HUES64 (cell line): ENCODE measurements around the gene TMEM231.
"Not testable (repeated sequence)": the region's sequence is repeated elsewhere in the genome, so short reads cannot be mapped to it uniquely, and the experiment has no call there.

Source experiments
- H3K27ac ChIP-seq: 2 replicates; pipeline ENCODE4 v1.7.0; 2013; ENCODE audit warnings: low read depth, low read length, inconsistent platforms
- H3K27me3 ChIP-seq: 2 replicates; pipeline ENCODE4 v1.6.1; 2013; ENCODE audit warnings: mild to moderate bottlenecking, low read length; ENCODE audit not compliant: insufficient read depth
- H3K36me3 ChIP-seq: 2 replicates; pipeline ENCODE4 v1.6.1; 2013; ENCODE audit warnings: mild to moderate bottlenecking, low read length; ENCODE audit not compliant: insufficient read depth
- H3K4me1 ChIP-seq: 2 replicates; pipeline ENCODE4 v1.6.1; 2013; ENCODE audit warnings: mild to moderate bottlenecking, low read length, moderate library complexity; ENCODE audit not compliant: insufficient read depth
- H3K4me3 ChIP-seq: 2 replicates; pipeline ENCODE4 v1.5.1; 2013; ENCODE audit warnings: mild to moderate bottlenecking, low read length, moderate library complexity
- H3K9ac ChIP-seq: 2 replicates; pipeline ENCODE4 v1.6.1; 2013; ENCODE audit warnings: mild to moderate bottlenecking, low read depth, low read length
- H3K9me3 ChIP-seq: 2 replicates; pipeline ENCODE4 v1.6.1; 2013; ENCODE audit warnings: low read depth, low read length; ENCODE audit not compliant: insufficient read depth
- WGBS: fragments of 150-250, 120-280 bp; methylation state at CpG from one replicate; pipeline ENCODE4 v1.1.7; 2013; ENCODE audit warnings: missing lambda C conversion rate; 5-methylcytosine and 5-hydroxymethylcytosine counted together

TMEM231 gene

GRCh38 chr16:75529056-75529905, 26.8 kb downstream of the TMEM231 start:
- no peak overlapping the region for H3K27ac ChIP-seq
- WGBS, result 96% methylated on average over 81 of the region's 81 CpGs
- no peak overlapping the region for H3K4me3 ChIP-seq
- H3K9ac ChIP-seq, result no peak overlapping the region
- no peaks in the 10 kb centered on the region for H3K9me3 ChIP-seq
- H3K4me1 ChIP-seq, result no peaks in the 10 kb centered on the region
- H3K36me3 ChIP-seq, result no peaks in the 10 kb centered on the region
- no peaks in the 10 kb centered on the region for H3K27me3 ChIP-seq

DNA sequence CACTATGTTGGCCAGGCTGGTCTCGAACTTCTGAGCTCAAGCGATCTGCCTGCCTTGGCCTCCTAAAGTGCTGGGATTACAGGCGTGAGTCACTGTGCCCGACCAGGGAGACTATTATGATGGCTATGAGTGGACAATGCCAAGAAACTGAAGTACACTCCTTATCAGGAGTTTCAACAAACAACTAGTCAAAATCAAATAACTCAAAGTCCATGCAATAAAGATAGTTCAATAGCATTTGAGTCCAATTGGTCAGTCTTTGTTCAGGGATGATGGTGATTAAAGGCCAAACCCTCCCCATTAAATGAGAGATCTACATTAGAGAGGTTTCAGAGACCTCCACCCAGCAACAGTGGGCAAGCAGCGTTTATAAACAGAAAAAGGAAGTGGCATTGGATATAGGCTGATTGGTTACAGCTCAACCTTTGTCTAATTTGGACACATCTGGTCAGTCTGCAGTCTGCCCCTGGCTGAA, 28.2 kb downstream of the TMEM231 start:
- Histone ChIP-seq H3K9me3 (no peaks in the 10 kb centered on the region), H3K4me1 (no peaks in the 10 kb centered on the region), H3K9ac (no peak overlapping the region), H3K27ac (no peak overlapping the region), H3K27me3 (no peaks in the 10 kb centered on the region), H3K4me3 (no peak overlapping the region), H3K36me3 (no peaks in the 10 kb centered on the region)
- WGBS, result 94% methylated on average over 5 of the region's 5 CpGs

- 83% methylated on average over 5 of the region's 5 CpGs for WGBS
- no peaks in the 10 kb centered on the region for H3K4me1 ChIP-seq
- no peaks in the 10 kb centered on the region for H3K9me3 ChIP-seq
- H3K36me3 ChIP-seq, result no peaks in the 10 kb centered on the region
- no peak overlapping the region for H3K27ac ChIP-seq
- H3K4me3 ChIP-seq, result no peak overlapping the region
- H3K27me3 ChIP-seq, result no peaks in the 10 kb centered on the region
- no peak overlapping the region for H3K9ac ChIP-seq
Measured at GRCh38 chr16:75526032-75526790, 29.8 kb downstream of the TMEM231 start.

DNA sequence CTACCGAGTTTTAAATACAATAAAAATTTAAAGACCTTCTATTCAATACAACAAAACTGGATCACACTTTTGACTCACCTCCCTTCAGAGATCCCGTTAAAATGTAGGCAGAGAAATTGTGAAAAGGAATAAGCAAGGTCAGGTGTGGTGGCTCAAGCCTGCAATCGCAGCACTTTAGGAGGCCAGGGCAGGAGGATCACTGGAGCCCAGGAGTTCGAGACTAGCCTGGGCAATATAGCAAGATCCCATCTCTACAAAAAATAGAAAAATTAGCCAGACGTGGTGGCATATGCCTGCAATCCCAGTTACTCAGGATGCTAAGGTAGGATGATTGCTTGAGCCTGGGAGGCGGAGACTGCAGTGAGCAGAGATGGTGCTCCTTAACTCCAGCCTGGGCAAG, 36.9 kb downstream of the TMEM231 start:
- Histone ChIP-seq H3K9ac (no peak overlapping the region), H3K27ac (no peak overlapping the region), H3K36me3 (no peaks in the 10 kb centered on the region), H3K9me3 (no peaks in the 10 kb centered on the region), H3K27me3 (no peaks in the 10 kb centered on the region), H3K4me1 (peaks cover 7% of the 10 kb centered on the region; the same call in 1 of the 2 replicates), H3K4me3 (no peak overlapping the region)
- 96% methylated on average over 6 of the region's 6 CpGs for WGBS

DNA sequence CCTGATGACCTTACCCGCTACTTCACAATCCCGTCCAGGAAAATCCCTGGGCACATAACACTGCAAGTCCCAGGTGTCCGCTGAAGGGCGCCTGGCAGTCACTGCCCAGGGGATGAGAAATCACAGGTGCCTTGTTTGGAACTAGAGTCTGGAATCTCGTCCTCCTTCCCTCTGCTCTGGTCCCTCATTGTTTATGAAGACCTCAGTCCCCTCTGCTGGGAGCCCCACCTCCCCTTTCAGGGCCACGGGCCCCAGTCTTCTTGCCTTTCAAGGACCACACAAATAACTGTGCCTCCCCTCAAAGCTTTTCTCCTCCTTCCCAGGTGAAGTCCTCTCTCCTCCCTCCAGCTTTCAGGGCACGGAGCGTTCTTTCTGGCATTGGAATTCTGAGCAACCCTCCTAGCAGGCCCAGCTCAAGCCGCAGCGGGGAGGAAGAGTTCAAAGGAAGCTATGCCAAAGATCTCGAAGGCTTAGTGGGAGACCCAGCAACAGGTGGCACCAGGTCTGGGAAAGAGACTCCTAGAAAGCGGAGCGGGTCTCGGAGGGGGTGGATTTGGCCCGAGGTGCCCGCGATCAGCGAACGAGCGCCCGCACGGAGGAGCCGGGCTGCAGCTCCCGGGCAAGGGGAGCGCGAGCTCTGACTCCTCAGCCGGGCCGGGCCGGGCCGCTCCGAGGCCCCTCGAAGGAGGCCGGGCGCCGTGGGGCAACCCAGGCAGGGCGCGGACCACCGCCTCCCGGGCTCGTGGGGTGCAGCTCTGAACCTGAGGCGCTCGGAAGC, 39.7 kb downstream of the TMEM231 start:
- H3K9me3 ChIP-seq, H3K36me3 ChIP-seq, H3K27me3 ChIP-seq, H3K4me1 ChIP-seq: not testable (repeated sequence)
- H3K27ac ChIP-seq, result peak overlapping the region; percentile 79; the same call in 1 of the 2 replicates
- 8% methylated on average over 42 of the region's 42 CpGs for WGBS
- peak overlapping the region; percentile 91 for H3K4me3 ChIP-seq
- peak overlapping the region; percentile 80 for H3K9ac ChIP-seq

DNA sequence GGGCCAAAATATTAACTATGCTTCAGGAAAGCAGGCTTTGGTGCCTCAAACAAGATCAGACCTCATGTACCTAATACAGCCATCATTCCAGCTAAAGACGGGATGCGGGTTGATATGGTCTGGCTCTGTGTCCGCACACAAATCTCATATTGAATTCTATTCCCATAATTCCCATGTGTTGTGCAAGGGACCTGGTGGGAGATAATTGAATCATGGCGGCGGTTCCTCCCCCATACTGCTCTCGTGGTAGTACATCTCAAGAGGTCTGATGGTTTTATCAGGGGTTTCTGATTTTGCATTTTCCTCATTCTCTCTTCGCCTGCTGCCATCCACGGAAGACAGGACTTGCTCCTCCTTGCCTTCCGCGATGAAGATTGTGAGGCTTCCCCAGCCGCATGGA, 41.8 kb downstream of the TMEM231 start:
- no peak overlapping the region for H3K4me3 ChIP-seq
- H3K9me3 ChIP-seq, result no peaks in the 10 kb centered on the region
- H3K36me3 ChIP-seq, result no peaks in the 10 kb centered on the region
- peaks cover 7% of the 10 kb centered on the region; the same call in 1 of the 2 replicates for H3K4me1 ChIP-seq
- WGBS, result 97% methylated on average over 9 of the region's 11 CpGs
- H3K27ac ChIP-seq, result no peak overlapping the region
- no peaks in the 10 kb centered on the region for H3K27me3 ChIP-seq
- no peak overlapping the region for H3K9ac ChIP-seq

DNA sequence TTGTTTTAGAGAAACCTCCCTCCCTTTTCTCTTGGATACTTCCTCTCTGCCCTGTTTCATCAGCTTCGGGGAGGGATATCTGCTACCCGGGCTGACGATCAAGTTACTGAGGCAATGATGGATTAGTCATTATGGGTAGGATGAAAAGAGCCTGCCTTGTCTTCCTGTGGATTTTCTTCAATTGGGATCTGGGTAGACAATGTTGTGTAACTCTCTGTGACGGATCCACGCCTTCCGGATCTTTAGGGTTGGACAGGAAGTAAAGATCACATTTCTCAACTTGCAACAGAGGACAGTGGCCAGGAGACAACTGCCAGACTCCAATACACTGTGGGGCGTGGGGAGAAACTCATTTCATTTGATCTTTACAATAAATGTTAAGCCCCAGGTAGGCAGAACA, 49.5 kb downstream of the TMEM231 start:
- Histone ChIP-seq H3K27ac (no peak overlapping the region), H3K36me3 (no peaks in the 10 kb centered on the region), H3K4me1 (no peaks in the 10 kb centered on the region), H3K27me3 (no peaks in the 10 kb centered on the region), H3K9ac (no peak overlapping the region), H3K9me3 (no peaks in the 10 kb centered on the region), H3K4me3 (no peak overlapping the region)
- 85% methylated on average over 7 of the region's 7 CpGs for WGBS

GRCh38 chr16:75506107-75506506, 49.9 kb downstream of the TMEM231 start:
- 88% methylated on average over 3 of the region's 3 CpGs for WGBS
- Histone ChIP-seq H3K9ac (no peak overlapping the region), H3K27ac (no peak overlapping the region), H3K4me3 (no peak overlapping the region), H3K4me1 (no peaks in the 10 kb centered on the region), H3K9me3 (no peaks in the 10 kb centered on the region), H3K36me3 (no peaks in the 10 kb centered on the region), H3K27me3 (no peaks in the 10 kb centered on the region)

DNA sequence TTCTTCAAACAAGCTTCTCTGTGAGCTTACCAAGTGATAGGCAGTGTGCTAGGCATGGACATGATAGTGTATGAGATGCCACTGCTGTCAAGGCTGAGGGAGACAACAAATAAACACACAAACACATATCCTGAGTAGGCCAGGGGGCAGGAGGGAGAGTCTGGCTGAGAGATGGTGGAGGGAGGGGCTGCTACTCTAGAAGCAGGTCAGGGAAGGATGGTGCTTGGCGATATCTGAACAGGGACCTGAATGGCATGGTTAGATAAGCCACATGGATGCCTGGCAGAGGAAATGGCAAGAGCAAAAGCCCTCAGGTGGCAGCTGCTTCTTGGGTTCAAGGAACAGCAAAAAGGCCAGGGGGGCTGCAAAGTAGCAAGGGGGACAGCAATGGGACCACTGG, 52.3 kb downstream of the TMEM231 start:
- WGBS, result 86% methylated on average over 1 of the region's 1 CpG
- H3K9ac ChIP-seq, result no peak overlapping the region
- H3K36me3 ChIP-seq, result no peaks in the 10 kb centered on the region
- H3K27ac ChIP-seq, result no peak overlapping the region
- no peaks in the 10 kb centered on the region for H3K9me3 ChIP-seq
- no peaks in the 10 kb centered on the region for H3K27me3 ChIP-seq
- no peak overlapping the region for H3K4me3 ChIP-seq
- no peaks in the 10 kb centered on the region for H3K4me1 ChIP-seq

- H3K9ac ChIP-seq, result no peak overlapping the region
- H3K27me3 ChIP-seq, result no peaks in the 10 kb centered on the region
- no peaks in the 10 kb centered on the region for H3K36me3 ChIP-seq
- no peak overlapping the region for H3K4me3 ChIP-seq
- WGBS, result 96% methylated on average over 4 of the region's 4 CpGs
- H3K27ac ChIP-seq, result no peak overlapping the region
- H3K9me3 ChIP-seq, result no peaks in the 10 kb centered on the region
- no peaks in the 10 kb centered on the region for H3K4me1 ChIP-seq
Measured at GRCh38 chr16:75502916-75503605, 53.0 kb downstream of the TMEM231 start.
